Nephron (organoid): ENCODE measurements around the gene ACP2.

Experiments
- H3K27ac Mint-ChIP-seq, 3 experiments: 2 replicates each; pipeline ENCODE4 v1.8.0; 2020; ENCODE audit warnings: mixed read lengths in 3 of 3, mild to moderate bottlenecking in 2 of 3, moderate library complexity in 1 of 3
- H3K27me3 Mint-ChIP-seq: 2 replicates; pipeline ENCODE4 v1.8.0; 2021; ENCODE audit warnings: low read depth, mild to moderate bottlenecking, moderate library complexity, mixed read lengths
- H3K36me3 Mint-ChIP-seq: 2 replicates; pipeline ENCODE4 v1.8.0; 2020; ENCODE audit warnings: low read depth, mixed read lengths
- H3K4me1 Mint-ChIP-seq: 2 replicates; pipeline ENCODE4 v1.8.0; 2020; ENCODE audit warnings: mixed read lengths
- H3K4me3 Mint-ChIP-seq, 3 experiments: 2 replicates each; pipeline ENCODE4 v1.8.0; 2020; ENCODE audit warnings: mild to moderate bottlenecking in 3 of 3, mixed read lengths in 3 of 3, moderate library complexity in 2 of 3
- H3K9me3 Mint-ChIP-seq: 2 replicates; pipeline ENCODE4 v1.8.0; 2020; ENCODE audit warnings: mixed read lengths
- TF ChIP-seq, protein P1 (sequence below), 3 experiments: fragments of 200-600 bp; sonication (generic); IDR thresholded peaks; one replicate each; pipeline ENCODE4 v1.5.0; 2021; ENCODE audit warnings: antibody characterized with exemption in 3 of 3; ENCODE audit not compliant: unreplicated experiment in 3 of 3

Gene ACP2

DNA sequence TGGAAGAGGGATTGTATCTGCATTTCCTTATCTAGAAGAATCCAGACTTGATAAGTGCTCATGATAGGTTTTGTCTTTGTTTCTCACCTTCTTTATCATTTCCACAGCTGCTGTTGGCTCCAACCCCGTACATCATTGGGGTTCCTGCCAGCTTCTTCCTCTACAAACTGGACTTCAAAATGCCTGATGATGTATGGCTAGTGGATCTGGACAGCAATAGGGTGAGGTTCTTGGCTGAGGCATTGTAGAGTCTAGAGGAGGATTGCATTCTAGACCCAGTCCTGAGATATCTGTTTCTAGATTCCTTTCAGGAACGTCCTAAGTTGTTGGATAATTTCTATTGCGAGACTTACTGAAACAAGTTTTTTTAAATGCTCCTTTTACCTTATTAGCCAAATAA is 29.4 kb upstream of the ACP2 start:
- no peak overlapping the region for H3K4me3 Mint-ChIP-seq
- no peak overlapping the region for H3K27ac Mint-ChIP-seq
- TF ChIP-seq, protein P1, sequence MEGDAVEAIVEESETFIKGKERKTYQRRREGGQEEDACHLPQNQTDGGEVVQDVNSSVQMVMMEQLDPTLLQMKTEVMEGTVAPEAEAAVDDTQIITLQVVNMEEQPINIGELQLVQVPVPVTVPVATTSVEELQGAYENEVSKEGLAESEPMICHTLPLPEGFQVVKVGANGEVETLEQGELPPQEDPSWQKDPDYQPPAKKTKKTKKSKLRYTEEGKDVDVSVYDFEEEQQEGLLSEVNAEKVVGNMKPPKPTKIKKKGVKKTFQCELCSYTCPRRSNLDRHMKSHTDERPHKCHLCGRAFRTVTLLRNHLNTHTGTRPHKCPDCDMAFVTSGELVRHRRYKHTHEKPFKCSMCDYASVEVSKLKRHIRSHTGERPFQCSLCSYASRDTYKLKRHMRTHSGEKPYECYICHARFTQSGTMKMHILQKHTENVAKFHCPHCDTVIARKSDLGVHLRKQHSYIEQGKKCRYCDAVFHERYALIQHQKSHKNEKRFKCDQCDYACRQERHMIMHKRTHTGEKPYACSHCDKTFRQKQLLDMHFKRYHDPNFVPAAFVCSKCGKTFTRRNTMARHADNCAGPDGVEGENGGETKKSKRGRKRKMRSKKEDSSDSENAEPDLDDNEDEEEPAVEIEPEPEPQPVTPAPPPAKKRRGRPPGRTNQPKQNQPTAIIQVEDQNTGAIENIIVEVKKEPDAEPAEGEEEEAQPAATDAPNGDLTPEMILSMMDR (IDR thresholded peaks at IDR 0.05; ENCODE audit: unreplicated experiment in 3 of 3) = no peak
- H3K36me3 Mint-ChIP-seq = peaks cover 64% of the 10 kb centered on the region
- no peaks in the 10 kb centered on the region for H3K9me3 Mint-ChIP-seq
- peaks cover 14% of the 10 kb centered on the region for H3K4me1 Mint-ChIP-seq
- no peaks in the 10 kb centered on the region for H3K27me3 Mint-ChIP-seq

DNA sequence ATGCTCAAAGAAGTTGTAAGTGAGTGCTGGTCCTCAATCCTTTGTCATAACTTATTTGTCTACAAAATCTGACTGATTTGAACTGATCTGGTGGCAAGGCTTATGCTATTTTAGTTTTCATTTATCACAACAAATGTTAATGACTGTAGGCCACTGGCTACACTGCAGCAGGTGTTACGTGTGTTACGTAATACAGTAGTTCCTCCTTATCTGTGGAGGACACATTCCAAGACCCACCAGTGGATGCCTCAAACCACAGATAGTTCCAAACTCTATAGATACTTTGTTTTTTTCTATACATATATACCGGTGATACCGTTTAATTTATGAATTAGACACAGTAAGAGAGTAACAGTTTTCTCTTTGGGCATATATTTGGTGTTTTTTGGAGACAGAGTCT is 28.3 kb upstream of the ACP2 start:
- TF ChIP-seq, protein P1 (IDR thresholded peaks at IDR 0.05; ENCODE audit: unreplicated experiment in 3 of 3) = no peak
- H3K4me1 Mint-ChIP-seq = peaks cover 25% of the 10 kb centered on the region
- H3K9me3 Mint-ChIP-seq = no peaks in the 10 kb centered on the region
- no peak overlapping the region for H3K4me3 Mint-ChIP-seq
- no peaks in the 10 kb centered on the region for H3K27me3 Mint-ChIP-seq
- no peak overlapping the region for H3K27ac Mint-ChIP-seq
- H3K36me3 Mint-ChIP-seq = peaks cover 60% of the 10 kb centered on the region

DNA sequence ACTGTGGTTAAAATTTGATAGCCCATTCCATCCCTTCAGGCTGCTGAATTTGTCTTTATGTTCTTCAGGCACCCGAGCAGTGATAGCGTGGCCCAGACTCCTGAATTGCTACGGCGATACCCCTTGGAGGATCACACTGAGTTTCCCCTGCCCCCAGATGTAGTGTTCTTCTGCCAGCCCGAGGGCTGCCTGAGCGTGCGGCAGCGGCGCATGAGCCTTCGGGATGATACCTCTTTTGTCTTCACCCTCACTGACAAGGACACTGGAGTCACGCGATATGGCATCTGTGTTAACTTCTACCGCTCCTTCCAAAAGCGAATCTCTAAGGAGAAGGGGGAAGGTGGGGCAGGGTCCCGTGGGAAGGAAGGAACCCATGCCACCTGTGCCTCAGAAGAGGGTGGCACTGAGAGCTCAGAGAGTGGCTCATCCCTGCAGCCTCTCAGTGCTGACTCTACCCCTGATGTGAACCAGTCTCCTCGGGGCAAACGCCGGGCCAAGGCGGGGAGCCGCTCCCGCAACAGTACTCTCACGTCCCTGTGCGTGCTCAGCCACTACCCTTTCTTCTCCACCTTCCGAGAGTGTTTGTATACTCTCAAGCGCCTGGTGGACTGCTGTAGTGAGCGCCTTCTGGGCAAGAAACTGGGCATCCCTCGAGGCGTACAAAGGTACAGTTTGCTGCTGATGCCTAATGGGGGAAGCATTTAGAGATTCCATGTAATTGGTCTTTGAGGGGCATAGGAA is 26.1 kb upstream of the ACP2 start:
- TF ChIP-seq, protein P1 (IDR thresholded peaks at IDR 0.05; ENCODE audit: unreplicated experiment in 3 of 3) = no peak
- H3K36me3 Mint-ChIP-seq = peaks cover 42% of the 10 kb centered on the region
- H3K9me3 Mint-ChIP-seq = no peaks in the 10 kb centered on the region
- H3K4me3 Mint-ChIP-seq = no peak overlapping the region
- no peaks in the 10 kb centered on the region for H3K27me3 Mint-ChIP-seq
- no peak overlapping the region for H3K27ac Mint-ChIP-seq
- peaks cover 36% of the 10 kb centered on the region for H3K4me1 Mint-ChIP-seq

DNA sequence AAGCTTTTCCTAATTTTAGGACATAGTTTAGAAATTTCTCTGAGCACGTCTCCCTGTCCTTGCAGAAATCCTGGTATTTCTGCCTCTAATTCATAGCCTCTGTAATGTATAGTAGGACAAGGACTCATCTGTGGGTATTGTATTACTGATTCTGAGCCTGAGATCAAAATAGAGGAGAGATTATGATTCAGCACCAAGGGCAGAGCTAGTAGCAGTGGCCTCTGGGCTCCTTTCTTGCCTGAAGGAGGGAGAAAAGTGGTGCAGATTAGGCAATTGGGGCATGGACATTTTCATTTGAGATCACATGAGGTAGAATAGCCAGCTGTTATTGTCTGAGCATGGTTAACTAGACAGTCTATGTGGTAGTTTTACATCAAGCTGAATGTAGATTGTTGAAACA is 24.1 kb upstream of the ACP2 start:
- peaks cover 26% of the 10 kb centered on the region for H3K36me3 Mint-ChIP-seq
- no peaks in the 10 kb centered on the region for H3K27me3 Mint-ChIP-seq
- H3K4me1 Mint-ChIP-seq = peaks cover 49% of the 10 kb centered on the region
- H3K27ac Mint-ChIP-seq = no peak overlapping the region
- H3K4me3 Mint-ChIP-seq = peak overlapping the region in 2 of 3 experiments; percentile 0 to 27
- TF ChIP-seq, protein P1 (IDR thresholded peaks at IDR 0.05; ENCODE audit: unreplicated experiment in 3 of 3) = no peak
- H3K9me3 Mint-ChIP-seq = no peaks in the 10 kb centered on the region

DNA sequence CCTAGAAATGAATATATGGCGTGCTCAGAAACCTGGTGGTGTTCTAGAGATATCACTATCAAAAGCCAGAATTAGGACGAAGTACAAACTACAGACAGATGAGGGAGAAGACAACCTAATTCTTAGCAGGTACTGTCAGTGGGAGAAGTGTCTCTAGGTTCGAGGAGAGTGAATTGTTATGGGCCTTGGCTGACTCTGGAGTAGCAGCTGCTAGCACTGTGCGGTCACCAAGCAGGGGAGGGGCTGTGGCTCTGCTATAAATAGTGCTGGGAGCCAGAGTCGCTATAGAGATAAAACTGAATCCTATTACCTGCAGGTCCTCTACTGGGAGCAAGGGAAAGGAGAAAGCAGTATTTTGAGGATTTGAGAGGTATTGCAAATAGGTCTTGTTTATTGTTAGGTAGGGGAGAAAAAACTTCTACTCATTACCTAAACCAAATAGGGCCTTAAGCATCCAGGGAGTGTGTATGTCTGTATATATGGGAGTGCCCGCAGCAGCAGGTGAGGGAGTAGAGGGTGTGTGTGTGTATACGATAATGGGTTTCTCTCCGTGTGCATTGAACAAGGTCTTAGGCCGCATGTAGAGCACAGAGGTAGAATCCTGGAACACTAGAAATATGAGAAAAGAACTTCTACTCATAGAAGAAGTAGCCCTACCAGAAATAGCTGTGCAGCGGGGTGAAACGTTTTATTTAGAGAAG is 23.5 kb upstream of the ACP2 start:
- H3K9me3 Mint-ChIP-seq = no peaks in the 10 kb centered on the region
- H3K4me1 Mint-ChIP-seq = peaks cover 49% of the 10 kb centered on the region
- TF ChIP-seq, protein P1 (IDR thresholded peaks at IDR 0.05; ENCODE audit: unreplicated experiment in 3 of 3) = no peak
- H3K4me3 Mint-ChIP-seq = peak overlapping the region; percentile 82 to 91 (median 88)
- H3K36me3 Mint-ChIP-seq = peaks cover 26% of the 10 kb centered on the region
- peak overlapping the region in 2 of 3 experiments; percentile 6 to 24 for H3K27ac Mint-ChIP-seq
- no peaks in the 10 kb centered on the region for H3K27me3 Mint-ChIP-seq
